ENCODE data around the gene PTPRD.

Gene PTPRD

GRCh38 chr9:8614926-8615440, 1997.8 kb downstream of the PTPRD start:
- DNase-seq (ENCODE audit: low spot score), result no peak
- in situ Hi-C loops (cut with MboI; ENCODE audit: low sequenced_read_pairs, unreplicated experiment), result no loop called here
- TF ChIP-seq CTCF (IDR thresholded peaks at IDR 0.05; ENCODE audit: borderline replicate concordance, control extremely low read depth, extremely low read depth, insufficient read depth, missing control alignments), result no peak

GRCh38 chr9:8613346-8613825, 1999.4 kb downstream of the PTPRD start:
- in situ Hi-C loops (cut with MboI; ENCODE audit: low sequenced_read_pairs, unreplicated experiment), result no loop called here
- no peak for TF ChIP-seq CTCF (IDR thresholded peaks at IDR 0.05; ENCODE audit: borderline replicate concordance, control extremely low read depth, extremely low read depth, insufficient read depth, missing control alignments)
- no peak for DNase-seq (ENCODE audit: low spot score)

- no peak for DNase-seq (ENCODE audit: low spot score)
- in situ Hi-C loops (cut with MboI; ENCODE audit: low sequenced_read_pairs, unreplicated experiment), result no loop called here
- no peak for TF ChIP-seq CTCF (IDR thresholded peaks at IDR 0.05; ENCODE audit: borderline replicate concordance, control extremely low read depth, extremely low read depth, insufficient read depth, missing control alignments)
Measured at GRCh38 chr9:8611153-8611552, 2001.6 kb downstream of the PTPRD start.

- in situ Hi-C loops (cut with MboI; ENCODE audit: low sequenced_read_pairs, unreplicated experiment), result no loop called here
- no peak for TF ChIP-seq CTCF (IDR thresholded peaks at IDR 0.05; ENCODE audit: borderline replicate concordance, control extremely low read depth, extremely low read depth, insufficient read depth, missing control alignments)
- no peak for DNase-seq (ENCODE audit: low spot score)
Measured at GRCh38 chr9:8610256-8610655, 2002.5 kb downstream of the PTPRD start.

GRCh38 chr9:8605096-8605495, 2007.7 kb downstream of the PTPRD start:
- DNase-seq (ENCODE audit: low spot score), result no peak
- TF ChIP-seq CTCF (IDR thresholded peaks at IDR 0.05; ENCODE audit: borderline replicate concordance, control extremely low read depth, extremely low read depth, insufficient read depth, missing control alignments), result no peak
- in situ Hi-C loops (cut with MboI; ENCODE audit: low sequenced_read_pairs, unreplicated experiment), result no loop called here

GRCh38 chr9:8604201-8604600, 2008.6 kb downstream of the PTPRD start:
- in situ Hi-C loops (cut with MboI; ENCODE audit: low sequenced_read_pairs, unreplicated experiment), result no loop called here
- no peak for TF ChIP-seq CTCF (IDR thresholded peaks at IDR 0.05; ENCODE audit: borderline replicate concordance, control extremely low read depth, extremely low read depth, insufficient read depth, missing control alignments)

More at GRCh38 chr9:8604201-8604600, 2008.6 kb downstream of the PTPRD start:
- no peak for DNase-seq (ENCODE audit: low spot score)

All from GM13976 (cell line).